HK-2 (cell line): Measurements from ENCODE around the gene PGAM1.
A peak's percentile ranks its signal among the peaks of the same experiment; 100 is the strongest.
"Not testable (repeated sequence)": the region's sequence is repeated elsewhere in the genome, so short reads cannot be mapped to it uniquely, and the experiment has no call there.

Experiments used
- DNase-seq: peaks from one replicate; pipeline ENCODE4 v3.0.0-alpha.2; 2018; ENCODE audit not compliant: unreplicated experiment

Gene PGAM1

DNA sequence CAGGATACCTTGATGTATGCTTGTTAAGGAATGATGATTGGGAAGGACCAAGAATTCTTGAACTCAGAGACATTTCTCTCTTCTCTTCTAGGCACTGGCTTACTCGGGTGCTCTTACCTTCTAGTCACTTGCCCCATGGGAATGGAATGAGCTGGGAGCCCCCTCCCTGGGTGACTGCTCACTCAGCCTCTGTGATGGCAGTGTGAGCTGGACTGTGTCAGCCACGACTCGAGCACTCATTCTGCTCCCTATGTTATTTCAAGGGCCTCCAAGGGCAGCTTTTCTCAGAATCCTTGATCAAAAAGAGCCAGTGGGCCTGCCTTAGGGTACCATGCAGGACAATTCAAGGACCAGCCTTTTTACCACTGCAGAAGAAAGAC, 30.7 kb downstream of the PGAM1 start:
- no peak for DNase-seq

DNA sequence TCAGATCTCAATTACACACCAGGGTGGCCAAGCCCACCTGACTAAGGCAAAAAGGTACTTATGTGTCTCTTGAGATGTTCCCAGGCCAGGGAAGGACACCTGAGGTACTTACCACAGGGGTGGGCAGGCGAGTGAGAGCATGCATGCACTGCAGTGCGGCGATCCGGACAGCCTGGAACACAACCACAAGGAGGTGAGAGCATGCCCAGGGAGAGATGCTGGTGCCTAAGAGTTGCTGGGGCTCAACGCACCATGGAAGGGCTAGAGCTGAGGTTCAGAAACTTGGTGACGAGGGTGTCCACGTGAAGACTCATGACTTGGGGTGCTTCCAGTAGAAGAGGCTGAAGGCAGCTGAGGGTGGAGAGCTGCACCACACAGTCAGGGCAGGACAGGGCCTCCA, 33.1 kb downstream of the PGAM1 start:
- DNase-seq, result no peak

DNA sequence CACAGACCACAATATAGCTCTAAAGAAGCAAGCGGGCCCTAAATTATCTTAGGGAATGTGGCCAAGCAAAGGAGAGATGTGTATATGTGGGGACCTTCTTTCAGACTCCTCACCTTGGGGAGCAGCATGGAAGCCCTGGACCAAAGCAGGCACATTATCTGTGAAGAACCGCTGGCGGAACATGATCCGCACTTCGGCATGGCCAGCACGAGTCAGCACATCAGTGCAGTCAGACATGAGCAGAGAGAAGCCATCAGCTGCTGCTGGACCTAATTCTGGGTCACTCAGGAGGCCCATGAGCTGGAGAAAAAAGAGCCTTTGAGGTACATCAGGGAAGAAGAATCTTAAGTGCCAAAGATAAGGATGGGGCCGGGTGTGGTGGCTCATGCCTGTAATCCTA, 33.9 kb downstream of the PGAM1 start:
- DNase-seq, result no peak

DNA sequence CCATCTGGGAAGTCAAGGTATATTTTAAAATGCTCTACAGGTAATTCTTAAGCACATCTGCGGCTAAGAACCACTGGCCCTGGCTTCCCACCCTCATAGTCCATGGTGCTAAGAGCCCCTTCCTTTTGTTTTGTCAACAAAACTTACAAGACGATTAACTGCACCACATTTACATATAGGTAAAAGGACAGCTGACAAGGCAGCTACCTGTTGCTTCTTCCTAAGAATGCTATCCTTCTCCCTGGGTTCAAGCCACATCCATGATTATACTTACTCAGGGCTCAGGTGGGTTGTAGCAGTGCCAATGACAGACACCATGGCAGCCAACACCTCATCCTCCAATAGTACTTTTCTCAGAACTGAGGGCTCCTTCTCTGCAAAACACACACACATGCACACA, 36.3 kb downstream of the PGAM1 start:
- no peak for DNase-seq

DNA sequence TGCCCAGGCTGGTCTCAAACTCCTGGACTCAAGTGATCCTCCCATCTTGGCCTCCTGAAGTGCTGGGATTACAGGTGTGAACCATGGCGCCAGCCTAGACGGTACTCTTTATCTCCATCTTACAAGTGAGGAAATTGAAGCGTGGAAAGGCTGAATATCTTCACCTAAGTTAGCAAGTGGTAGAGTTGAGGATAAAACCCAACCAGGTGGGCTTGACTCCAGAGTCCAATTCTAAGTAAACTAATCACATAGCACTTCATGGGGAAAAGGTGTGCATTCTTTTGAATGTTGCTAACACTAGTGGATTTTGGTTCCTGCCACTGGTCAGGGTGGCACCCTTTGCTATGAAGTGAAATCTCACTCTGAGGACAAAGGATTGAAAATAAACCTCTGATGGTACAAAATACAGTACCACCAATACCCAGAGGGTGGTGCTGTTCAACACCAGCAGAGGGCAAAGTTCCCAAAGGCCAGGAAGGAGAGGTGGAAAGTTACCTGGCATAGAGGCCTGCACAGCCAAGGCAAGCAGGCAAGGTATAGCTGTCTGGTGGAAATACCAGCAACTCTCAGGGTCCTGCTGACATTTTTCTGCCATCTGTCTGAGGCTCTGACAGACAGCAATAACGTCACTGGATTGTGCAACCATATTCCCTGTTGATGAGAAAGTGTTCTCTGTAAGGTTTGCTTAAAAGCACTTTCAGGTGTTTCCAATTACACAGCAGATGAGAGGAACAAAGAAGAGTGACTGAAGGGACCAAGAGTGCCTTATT, 37.6 kb downstream of the PGAM1 start:
- DNase-seq, result peak; percentile 56

DNA sequence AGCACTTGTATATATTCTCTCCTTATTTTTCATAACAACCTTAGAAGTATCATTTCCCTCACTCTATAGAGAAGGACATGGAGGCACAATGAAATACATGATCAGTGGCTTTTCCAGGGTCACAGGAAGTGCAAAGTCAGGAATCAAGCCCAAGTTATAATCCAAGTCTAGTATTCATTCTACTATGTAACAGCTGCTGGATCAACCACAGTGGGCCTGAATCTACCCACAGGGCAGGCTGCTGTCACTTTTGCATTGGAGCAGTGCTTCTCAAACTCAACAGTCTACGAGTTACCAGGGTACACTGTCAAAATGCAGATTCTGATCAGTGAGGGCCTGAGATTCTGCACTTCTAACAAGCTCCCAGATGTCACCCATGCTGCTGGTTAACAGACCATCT, 38.2 kb downstream of the PGAM1 start:
- no peak for DNase-seq

DNA sequence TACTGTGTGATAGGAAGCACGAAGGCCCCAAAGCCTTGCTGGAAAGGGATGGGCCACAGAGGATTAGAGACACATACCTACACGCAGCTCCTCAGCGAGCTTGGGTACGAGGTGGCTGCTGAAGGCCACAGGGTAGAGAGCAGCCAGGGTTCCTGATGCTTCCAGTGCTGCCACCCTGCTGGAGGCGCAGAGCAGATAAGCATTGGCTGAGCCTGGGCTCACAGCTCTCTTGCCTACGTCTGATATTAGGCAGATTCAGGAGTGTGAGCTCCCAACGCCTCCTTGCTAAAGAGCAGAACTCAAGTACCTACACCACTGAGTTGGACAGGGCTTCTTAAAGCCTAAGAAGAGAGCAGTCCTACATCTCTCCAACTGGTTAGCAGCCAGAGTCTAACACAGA, 40.0 kb downstream of the PGAM1 start:
- DNase-seq, result no peak

DNA sequence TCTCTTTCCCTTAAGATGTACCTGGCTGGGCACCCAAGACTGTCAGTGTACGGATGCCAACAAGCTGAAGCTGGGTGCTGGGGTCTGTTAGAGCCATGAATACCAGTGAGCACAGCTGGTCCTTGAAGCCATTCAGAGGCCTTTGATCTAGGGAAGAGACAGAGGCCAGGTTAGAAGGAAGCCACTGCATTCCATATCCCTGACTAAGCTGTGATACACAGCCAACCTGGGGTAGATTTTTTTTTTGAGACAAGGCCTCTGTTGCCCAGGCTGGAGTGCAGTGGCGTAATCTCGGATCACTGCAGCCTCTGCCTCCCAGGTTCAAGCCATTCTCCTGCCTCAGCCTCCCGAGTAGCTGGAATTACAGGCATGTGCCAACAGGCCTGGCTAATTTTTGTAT, 40.8 kb downstream of the PGAM1 start:
- DNase-seq, result no peak

DNA sequence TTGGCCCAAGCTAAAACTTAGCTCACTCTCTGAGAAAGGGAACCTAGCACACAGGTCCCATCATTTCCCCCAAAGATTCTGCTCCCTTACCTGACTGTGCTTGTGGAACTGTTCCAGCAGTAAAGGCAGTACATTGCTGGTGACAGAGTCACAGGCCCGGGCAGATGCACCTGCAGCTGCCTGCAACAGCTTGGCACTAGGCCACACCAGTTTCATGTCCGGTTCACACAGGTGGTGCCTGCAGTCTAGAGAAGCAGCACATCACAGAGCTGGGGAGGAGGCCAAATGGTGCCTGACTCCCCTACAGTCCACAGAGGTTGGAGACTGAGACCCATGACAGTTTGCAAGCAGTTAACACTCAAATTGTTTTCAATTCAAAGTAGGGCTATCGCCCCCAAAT, 42.2 kb downstream of the PGAM1 start:
- DNase-seq, result no peak

DNA sequence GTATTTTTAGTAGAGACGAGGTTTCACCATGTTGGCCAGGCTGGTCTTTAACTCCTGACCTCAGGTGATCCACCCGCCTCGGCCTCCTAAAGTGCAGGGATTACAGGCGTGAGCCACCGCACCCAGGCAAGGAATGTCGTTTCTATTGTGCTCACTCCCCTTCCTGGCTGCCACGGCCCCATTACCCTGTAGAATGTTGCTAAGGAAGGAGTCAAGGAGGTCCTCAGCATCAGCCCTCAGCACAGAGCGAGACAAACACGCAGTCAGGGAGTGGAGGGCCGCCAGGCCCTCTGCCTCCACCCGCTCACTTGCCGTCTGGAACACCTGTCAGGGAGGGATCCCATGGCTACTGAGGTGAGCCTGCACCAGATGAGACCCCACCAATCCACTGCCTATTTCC, 42.8 kb downstream of the PGAM1 start:
- not testable (repeated sequence) for DNase-seq

DNA sequence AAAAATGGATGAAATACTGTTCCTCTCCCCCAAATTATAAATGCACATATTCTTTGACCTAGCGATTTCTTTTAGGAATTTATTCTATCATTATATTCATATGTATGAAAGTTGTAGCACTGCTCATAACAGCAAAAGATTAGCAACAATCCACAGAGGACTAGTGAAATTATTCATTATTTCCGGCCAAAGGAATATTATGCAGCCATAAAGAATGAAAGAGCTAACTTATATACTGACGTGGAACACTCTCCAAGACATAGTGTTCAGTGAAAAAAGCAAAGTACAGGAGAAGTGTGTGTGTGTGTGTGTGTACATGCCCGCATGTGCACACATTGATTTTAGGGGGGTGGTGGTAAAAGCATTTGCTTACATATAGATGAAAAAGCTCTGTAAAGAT, 48.9 kb downstream of the PGAM1 start:
- DNase-seq, result no peak

DNA sequence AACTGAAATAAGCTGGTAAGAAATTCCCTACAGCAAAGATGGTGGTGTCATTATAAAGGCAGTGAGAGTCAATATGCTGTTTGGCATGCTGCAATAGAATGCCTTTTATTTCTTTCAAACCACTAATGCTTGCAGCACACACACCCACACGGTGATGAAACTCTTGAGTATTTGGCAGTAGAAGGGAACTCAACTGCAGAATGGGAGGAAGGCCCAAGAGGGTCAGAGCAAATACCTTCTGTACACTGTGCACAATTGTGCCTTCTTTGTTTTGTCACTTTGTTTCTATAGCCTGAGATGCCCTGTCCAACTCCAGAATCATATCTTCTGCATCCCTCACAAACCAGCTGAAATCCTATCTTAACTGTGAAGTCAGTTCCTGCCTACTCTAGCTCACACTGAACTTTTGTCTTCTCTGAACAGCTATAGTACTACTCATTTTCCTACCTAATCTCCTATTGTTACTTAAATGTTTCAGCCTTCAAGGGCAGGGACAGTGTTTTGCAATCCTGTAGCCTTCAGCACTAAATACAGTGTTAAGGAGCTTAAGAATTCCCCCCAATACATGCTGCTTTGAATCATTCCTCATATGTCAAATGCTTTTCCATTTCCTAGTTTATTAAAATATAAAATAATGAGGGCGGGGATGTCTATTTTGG, 50.1 kb downstream of the PGAM1 start:
- DNase-seq, result no peak

DNA sequence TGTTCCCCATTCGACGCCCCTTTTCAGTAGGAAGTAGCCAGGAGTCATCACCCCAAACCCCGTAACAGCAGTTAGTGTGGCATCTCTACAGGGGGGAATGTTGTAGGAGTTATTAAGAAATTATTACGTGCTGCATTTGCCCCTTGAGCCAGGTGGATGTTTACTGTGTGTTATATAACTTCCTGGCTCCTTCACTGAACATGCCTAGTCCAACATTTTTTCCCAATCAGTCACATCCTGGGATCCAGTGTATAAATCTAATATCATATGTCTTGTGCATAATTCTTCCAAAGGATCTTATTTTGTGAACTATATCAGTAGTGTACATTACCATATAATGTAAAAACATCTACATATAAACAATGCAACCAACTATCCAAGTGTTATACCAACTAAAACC, 53.4 kb downstream of the PGAM1 start:
- not testable (repeated sequence) for DNase-seq

DNA sequence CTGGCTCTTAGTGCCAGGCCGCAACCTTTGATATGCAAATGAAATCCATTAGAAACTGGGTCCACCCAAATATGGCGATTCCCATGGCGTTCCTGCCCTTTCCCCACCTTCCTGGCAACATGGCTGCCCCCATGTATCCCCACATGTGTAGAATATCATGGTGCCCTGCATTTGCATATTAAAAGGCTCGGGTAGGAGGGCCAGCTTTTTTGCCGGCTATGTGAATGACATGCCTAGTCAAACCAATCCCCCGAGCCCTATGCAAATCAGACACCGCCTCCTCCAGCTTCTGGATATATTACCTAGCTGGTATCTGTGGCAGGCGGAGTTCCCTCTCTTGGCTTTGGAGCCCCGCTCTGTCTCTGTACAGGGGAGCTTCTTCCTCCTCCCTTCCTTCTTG, 53.9 kb downstream of the PGAM1 start:
- no peak for DNase-seq

DNA sequence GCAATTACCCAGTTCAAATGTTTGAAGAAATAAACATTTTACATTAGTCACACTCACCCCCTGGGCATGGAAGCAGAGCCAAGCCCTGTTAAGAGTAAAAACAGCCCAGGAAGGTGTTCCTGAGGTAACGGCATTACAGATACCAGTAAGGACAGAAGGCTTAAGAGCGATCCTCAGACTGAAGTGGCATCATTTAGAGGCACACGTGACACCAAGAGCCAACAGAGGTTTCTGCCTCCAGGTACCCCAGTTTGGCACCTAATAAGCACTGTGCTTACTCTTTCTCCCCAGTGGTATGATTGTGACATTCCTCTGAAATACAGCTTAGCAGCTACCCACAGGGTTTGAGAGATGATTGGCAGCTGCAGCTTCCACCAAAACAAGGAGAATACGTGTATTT, 55.1 kb downstream of the PGAM1 start:
- no peak for DNase-seq

DNA sequence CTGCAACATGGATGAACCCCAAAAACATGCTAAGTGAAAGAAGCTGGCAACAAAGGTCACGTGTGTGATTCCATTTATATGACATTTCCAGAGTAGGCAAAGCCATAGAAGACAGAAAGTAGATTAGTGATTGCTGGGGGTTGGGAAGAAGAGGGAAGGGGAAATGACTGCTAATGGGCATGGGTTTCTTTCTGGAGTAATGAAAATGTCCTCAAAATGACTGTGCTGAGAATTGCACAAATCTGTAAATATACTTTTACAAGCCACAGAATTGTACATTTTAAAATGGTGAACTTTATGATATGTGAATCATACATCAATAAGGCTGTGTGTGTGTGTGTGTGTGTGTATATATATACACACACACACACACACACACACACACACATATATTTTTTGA, 56.4 kb downstream of the PGAM1 start:
- DNase-seq, result no peak
